K562 (cell line): ENCODE results near the gene SRPK3. TPM values are rescaled to one million over a fixed set of nuclear protein-coding genes. Genes with fewer than 3 reads are reported as not detected.
"Not testable (repeated sequence)": the region's sequence is repeated elsewhere in the genome, so short reads cannot be mapped to it uniquely, and the experiment has no call there.

ENCODE experiments used
- ATAC-seq: fragments of 200-7000 bp; cut with Tn5 transposase; 3 replicates; pipeline ENCODE4 v1.9.1; 2020; ENCODE audit warnings: moderate library complexity
- BruUV-seq: library from RNA; stranded (reverse); fragments of 400-500 nt; replicated peaks from 2 replicates; lab custom pipeline; 2021; lab: Mats Ljungman, UMichigan
- CTCF ChIA-PET: fragments of 300-600 bp; formaldehyde crosslinking; extraction: SDS; loops from one replicate; lab custom pipeline; 2021; ENCODE audit warnings: low intra/inter-chr PET ratio; lab: Yijun Ruan, JAX
- POLR2A ChIA-PET: fragments of 300-600, 350-650 bp; sonication (Branson Sonifier 250); formaldehyde crosslinking; extraction: SDS; loops from one replicate; lab custom pipeline; 2021; ENCODE audit warnings: antibody characterized with exemption, inconsistent platforms; lab: Yijun Ruan, JAX
- DNase-seq, 4 experiments: peaks; one replicate each; pipeline versions ENCODE4 v3.0.0 to v3.0.0-alpha.2; 2011 to 2018; ENCODE audit warnings: low spot score in 3 of 4, mixed read lengths in 3 of 4; ENCODE audit errors: extremely low read depth in 1 of 4
- FAIRE-seq: peaks from 2 replicates; lab custom pipeline; 2011; peaks lifted over from hg19 to GRCh38; lab: Jason Lieb, UNC
- H2AFZ ChIP-seq: 2 replicates; pipeline ENCODE4 v1.6.0; 2011; ENCODE audit warnings: low read depth, low read length, control low read depth, inconsistent platforms
- H3K27ac ChIP-seq: fragments of 200-600 bp; 3 replicates; pipeline ENCODE4 v1.8.0; 2011; ENCODE audit warnings: low read depth, mild to moderate bottlenecking, control low read depth, inconsistent platforms, low read length, moderate library complexity, mixed read lengths; ENCODE audit errors: extremely low read depth
- H3K27me3 ChIP-seq, 2 experiments: fragments of 300-600 bp in 1 of 2; 2 replicates in 1 of 2; 3 replicates in 1 of 2; pipeline versions ENCODE4 v1.6.0 to v1.8.0; 2011; ENCODE audit warnings: inconsistent platforms in 2 of 2, low read length in 2 of 2, mild to moderate bottlenecking in 1 of 2, mixed read lengths in 1 of 2, moderate library complexity in 1 of 2; ENCODE audit not compliant: control insufficient read depth in 2 of 2, insufficient read depth in 2 of 2
- H3K36me3 ChIP-seq: fragments of 300-600 bp; 3 replicates; pipeline ENCODE4 v1.8.0; 2011; ENCODE audit warnings: mild to moderate bottlenecking, low read length, inconsistent platforms; ENCODE audit not compliant: control insufficient read depth, insufficient read depth
- H3K4me1 ChIP-seq, 2 experiments: fragments of 200-600 bp in 1 of 2; replicated peaks in 1 of 2; 2 replicates in 1 of 2; 3 replicates in 1 of 2; pipeline versions ENCODE4 v1.5.1 to v1.8.0; 2011; ENCODE audit warnings: inconsistent platforms in 2 of 2, low read length in 2 of 2, mild to moderate bottlenecking in 1 of 2, mixed read lengths in 1 of 2, moderate library complexity in 1 of 2; ENCODE audit not compliant: control insufficient read depth in 2 of 2, insufficient read depth in 2 of 2
- H3K4me2 ChIP-seq: 2 replicates; pipeline ENCODE4 v1.6.1; 2011; ENCODE audit warnings: low read length, control low read depth, inconsistent platforms, mixed read lengths; ENCODE audit not compliant: insufficient read depth
- H3K4me3 ChIP-seq: fragments of 200-600 bp; sonication (generic), shearing (Covaris generic); 2 replicates; pipeline ENCODE4 v1.5.1; 2016; ENCODE audit warnings: control low read depth, inconsistent platforms
- H3K79me2 ChIP-seq: fragments of 200-600 bp; 3 replicates; pipeline ENCODE4 v1.8.0; 2011; ENCODE audit warnings: low read length, inconsistent platforms; ENCODE audit not compliant: control insufficient read depth, insufficient read depth
- H3K9ac ChIP-seq, 2 experiments: 2 replicates each; pipeline versions ENCODE4 v1.6.0 to v1.6.1; 2011; ENCODE audit warnings: low read depth in 2 of 2, low read length in 2 of 2, control low read depth in 1 of 2, inconsistent platforms in 1 of 2, mild to moderate bottlenecking in 1 of 2, mixed read lengths in 1 of 2; ENCODE audit not compliant: insufficient read depth in 1 of 2
- H3K9me1 ChIP-seq: one replicate; pipeline ENCODE4 v1.6.0; 2011; ENCODE audit warnings: inconsistent platforms, mild to moderate bottlenecking, low read length, moderate library complexity; ENCODE audit not compliant: control insufficient read depth, insufficient read depth
- H3K9me3 ChIP-seq: replicated peaks from 2 replicates; pipeline ENCODE4 v1.5.1; 2011; ENCODE audit warnings: low read depth, low read length, inconsistent platforms; ENCODE audit not compliant: control insufficient read depth, insufficient read depth
- H4K20me1 ChIP-seq: replicated peaks from 2 replicates; pipeline ENCODE4 v1.6.1; 2011; ENCODE audit warnings: low read length, inconsistent platforms, mixed read lengths; ENCODE audit not compliant: control insufficient read depth, insufficient read depth
- ETS2 ChIP-seq: IDR thresholded peaks from 2 replicates; pipeline ENCODE4 v1.6.1; 2016; ENCODE audit warnings: borderline replicate concordance, missing genetic modification characterization, mild to moderate bottlenecking, moderate library complexity, missing compliant biosample characterization; ENCODE audit not compliant: poor library complexity, severe bottlenecking
- NFE2L1 ChIP-seq: fragments of 450-650 bp; IDR thresholded peaks from 2 replicates; pipeline ENCODE4 v1.6.1; 2016; ENCODE audit warnings: missing genetic modification characterization, low read depth, mild to moderate bottlenecking, missing compliant biosample characterization, moderate library complexity, borderline replicate concordance
- ZFP1 ChIP-seq: fragments of 450-650 bp; formaldehyde crosslinking; IDR thresholded peaks from 2 replicates; pipeline ENCODE4 v1.4.0; 2020; ENCODE audit warnings: mild to moderate bottlenecking, mixed read lengths
- WGBS: fragments of 100-300 bp; shearing (Covaris generic); methylation state at CpG from one replicate; pipeline ENCODE4 v1.1.6; 2016; ENCODE audit warnings: low coverage, mixed read lengths; ENCODE audit not compliant: insufficient coverage; ENCODE audit errors: missing lambda C conversion rate; 5-methylcytosine and 5-hydroxymethylcytosine counted together
- in situ Hi-C: fragments of 300-500 bp; cut with MboI; formaldehyde crosslinking; loops from 4 replicates; pipeline ENCODE4 v1.15.0; 2018; ENCODE audit warnings: inconsistent platforms, mixed read lengths
- intact Hi-C: fragments of 100-400 bp; cut with micrococcal nuclease; formaldehyde crosslinking; loops from 2 replicates; pipeline ENCODE4 v1.14.2; 2022
- polyA plus RNA-seq, 8 experiments: library from polyadenylated mRNA; depleted of rRNA in 4 of 8; stranded (reverse) in 5 of 8; unstranded in 3 of 8; fragments of >200 nt; fragmentation: Nextera tagmentation in 2 of 8; fragmentation: Illumina TruSeq in 1 of 8; extraction: Ambion mirVana in 2 of 8; extraction: Trizol in 1 of 8; gene quantifications; 2 replicates each; pipeline versions ENCODE4 v1.2.1 to v1.2.3, GENCODE V29; 2011 to 2014; ENCODE audit warnings: inconsistent platforms in 1 of 8, missing spikeins in 1 of 8
- total RNA-seq, 7 experiments: library from RNA; depleted of rRNA in 6 of 7; stranded (reverse); fragments of >200 nt in 6 of 7; fragmentation: Illumina TruSeq in 2 of 7; extraction: Trizol in 2 of 7; gene quantifications; 2 replicates each; pipeline versions ENCODE4 v1.2.1 to v1.2.3, GENCODE V29; 2011 to 2021; ENCODE audit warnings: low replicate concordance in 1 of 7

The SRPK3 gene
- total and polyA plus RNA-seq, 9 of the 15 experiments (the other 6 are each of a cell fraction or from before 2014, with no cell fraction given) = 0.01 to 0.09 (median 0.04) TPM; not detected in 2

- Histone ChIP-seq H3K27ac (no peak overlapping the region), H3K36me3 (no peaks in the 10 kb centered on the region; the same call in 2 of the 3 replicates), H3K9ac (no peak overlapping the region), H3K4me1 (peaks cover 0 to 64% of the 10 kb centered on the region in 2 experiments; a peak in 3 of 5 replicates), H3K27me3 (no peaks in the 10 kb centered on the region), H4K20me1 (no peaks in the 10 kb centered on the region), H3K9me3 (no peaks in the 10 kb centered on the region), H3K9me1 (no peaks in the 10 kb centered on the region), H3K4me3 (no peak overlapping the region), H3K79me2 (no peaks in the 10 kb centered on the region), H3K4me2 (no peak overlapping the region), H2AFZ (no peak overlapping the region)
- TF ChIP-seq ZFP1 (CRISPR knock-in tag) = no peak
- no peak for TF ChIP-seq ETS2 (tag)
- no peak for TF ChIP-seq NFE2L1 (tag)
- no peak for FAIRE-seq
- no peak for DNase-seq
- intact Hi-C loops = no loop called here
- no TSS peak for BruUV-seq
- WGBS = 62% methylated on average over 6 of the region's 14 CpGs
- in situ Hi-C loops = no loop called here
- ATAC-seq = no peak
- POLR2A ChIA-PET = no interaction called here
- CTCF ChIA-PET = no interaction called here
These were observed 39.4 kb upstream of the SRPK3 start for GRCh38 chrX:153741446-153741845.

DNA sequence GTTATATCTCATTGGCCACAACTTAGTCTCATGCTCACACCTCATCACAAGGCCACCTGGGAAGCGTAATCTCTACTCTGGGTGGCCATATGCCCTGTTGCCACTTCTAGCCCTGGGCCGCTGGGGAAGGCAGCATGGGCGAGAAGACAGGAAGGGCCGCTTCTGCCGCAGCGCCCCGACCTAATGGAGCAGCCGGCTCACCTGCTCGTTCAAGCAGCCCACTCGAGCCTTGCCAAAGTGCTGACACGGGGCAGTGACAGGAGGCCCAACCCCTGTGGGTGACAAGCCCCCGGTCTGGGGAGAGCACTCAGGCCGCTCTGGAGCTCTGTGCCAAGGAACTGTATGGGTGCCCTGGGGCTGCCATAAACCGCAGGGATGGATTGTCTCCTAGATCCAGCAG, 38.7 kb upstream of the SRPK3 start:
- H2AFZ ChIP-seq, FAIRE-seq, ATAC-seq, H4K20me1 ChIP-seq, H3K9me3 ChIP-seq, CTCF ChIA-PET, BruUV-seq, intact Hi-C loops, H3K27me3 ChIP-seq, H3K9me1 ChIP-seq, DNase-seq, H3K9ac ChIP-seq, H3K79me2 ChIP-seq, in situ Hi-C loops, H3K36me3 ChIP-seq, H3K4me3 ChIP-seq, H3K4me2 ChIP-seq: not testable (repeated sequence)
- 94% methylated on average over 3 of the region's 14 CpGs for WGBS
- Histone ChIP-seq H3K4me1 (peaks cover 0 to 58% of the 10 kb centered on the region in 2 experiments; a peak in 3 of 5 replicates), H3K27ac (peak overlapping the region; percentile 46; the same call in 2 of the 3 replicates)
- POLR2A ChIA-PET = interaction anchor here (0.6 kb wide), 1 partner anchor 29 kb away, joined by 3 read pairs; no protein-coding TSS in a partner anchor
